Duodenal mucosa (tissue), 2 donors: Measurements from ENCODE around the gene OCIAD2.

Experiments used
- H3K27ac ChIP-seq: one replicate; pipeline ENCODE4 v1.7.0; 2013; ENCODE audit warnings: low read depth, low read length
- H3K27me3 ChIP-seq, 2 donors: one replicate each; pipeline ENCODE4 v1.7.0; 2013; ENCODE audit warnings: low read length in 2 of 2, control low read depth in 1 of 2; ENCODE audit not compliant: insufficient read depth in 2 of 2, control insufficient read depth in 1 of 2
- H3K36me3 ChIP-seq, 2 donors: one replicate each; pipeline ENCODE4 v1.7.0; 2013; ENCODE audit warnings: low read length in 2 of 2, control low read depth in 1 of 2; ENCODE audit not compliant: insufficient read depth in 2 of 2, control insufficient read depth in 1 of 2
- H3K4me1 ChIP-seq, 2 donors: one replicate each; pipeline ENCODE4 v1.7.0; 2013; ENCODE audit warnings: low read length in 2 of 2, control low read depth in 1 of 2; ENCODE audit not compliant: insufficient read depth in 2 of 2, control insufficient read depth in 1 of 2
- H3K4me3 ChIP-seq, 2 donors: one replicate each; pipeline ENCODE4 v1.7.0; 2013; ENCODE audit warnings: low read length in 2 of 2, low read depth in 1 of 2
- H3K9ac ChIP-seq, 2 donors: one replicate each; pipeline ENCODE4 v1.7.0; 2013; ENCODE audit warnings: low read length in 2 of 2, low read depth in 1 of 2
- H3K9me3 ChIP-seq, 2 donors: one replicate each; pipeline ENCODE4 v1.7.0; 2013; ENCODE audit warnings: low read length in 2 of 2, control low read depth in 1 of 2; ENCODE audit not compliant: control insufficient read depth in 1 of 2

Gene OCIAD2

DNA sequence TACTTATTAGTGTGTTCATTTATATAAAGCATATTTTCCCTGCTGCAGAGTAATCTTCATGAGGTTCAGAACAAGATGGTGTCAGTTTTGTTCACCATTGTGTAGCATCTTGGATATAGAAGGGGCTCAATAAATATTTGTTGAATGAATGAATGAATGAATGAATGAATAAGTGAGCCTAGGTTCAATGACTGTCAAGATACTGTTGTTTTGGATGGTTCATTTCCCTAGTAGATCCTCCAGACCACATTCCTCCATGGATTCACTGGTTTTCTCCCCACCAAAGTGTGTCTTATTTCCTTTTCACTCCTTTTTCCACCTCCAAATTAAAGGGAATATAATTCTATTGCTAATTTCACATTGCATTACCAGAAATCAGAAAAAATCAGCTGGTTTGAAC, 2.1 kb upstream of the OCIAD2 start:
- no peak overlapping the region for H3K4me3 ChIP-seq
- H3K36me3 ChIP-seq, result peaks cover 0 to 4% of the 10 kb centered on the region in 2 donors
- H3K27me3 ChIP-seq, result no peaks in the 10 kb centered on the region
- no peak overlapping the region for H3K27ac ChIP-seq
- H3K9me3 ChIP-seq, result no peaks in the 10 kb centered on the region
- H3K9ac ChIP-seq, result no peak overlapping the region
- H3K4me1 ChIP-seq, result peaks cover 17 to 19% of the 10 kb centered on the region in 2 donors

DNA sequence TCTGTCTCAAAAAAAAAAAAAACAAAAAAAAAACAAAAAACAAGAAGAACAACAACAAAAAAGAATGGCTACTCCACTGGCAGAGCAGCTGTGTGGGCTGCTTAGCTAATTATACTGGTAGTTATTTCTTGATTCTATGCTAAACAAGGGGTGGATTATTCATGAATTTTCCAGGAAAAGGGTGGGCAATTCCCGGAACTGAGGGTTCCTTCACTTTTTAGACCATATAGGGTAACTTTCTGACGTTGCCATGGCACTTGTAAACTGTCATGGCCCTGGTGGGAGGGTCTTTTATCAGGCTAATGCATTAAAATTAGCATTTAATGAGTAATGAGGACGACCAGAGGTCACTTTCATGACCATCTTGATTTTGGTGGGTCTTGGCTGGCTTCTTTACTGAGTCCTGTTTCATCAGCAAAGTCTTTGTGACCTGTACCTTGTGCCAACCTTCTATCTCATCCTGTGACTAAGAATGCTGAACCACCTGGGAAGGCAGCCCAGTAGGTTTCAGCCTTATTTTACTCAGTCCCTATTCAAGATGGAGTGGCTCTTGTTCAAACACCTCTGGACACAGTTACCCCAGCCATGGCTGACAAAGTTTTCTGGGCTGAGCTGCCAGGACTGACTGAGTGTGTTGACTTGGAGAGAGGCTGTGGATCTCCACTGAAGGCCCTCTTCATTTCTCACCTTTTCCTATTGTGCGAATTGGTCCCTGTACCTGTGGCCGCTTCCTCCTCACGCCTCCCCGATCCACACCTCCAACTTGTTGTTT, 1.3 kb upstream of the OCIAD2 start:
- Histone ChIP-seq H3K9me3 (no peaks in the 10 kb centered on the region), H3K27me3 (no peaks in the 10 kb centered on the region), H3K27ac (no peak overlapping the region), H3K9ac (no peak overlapping the region), H3K4me1 (peaks cover 17 to 19% of the 10 kb centered on the region in 2 donors), H3K4me3 (no peak overlapping the region), H3K36me3 (peaks cover 0 to 4% of the 10 kb centered on the region in 2 donors)

DNA sequence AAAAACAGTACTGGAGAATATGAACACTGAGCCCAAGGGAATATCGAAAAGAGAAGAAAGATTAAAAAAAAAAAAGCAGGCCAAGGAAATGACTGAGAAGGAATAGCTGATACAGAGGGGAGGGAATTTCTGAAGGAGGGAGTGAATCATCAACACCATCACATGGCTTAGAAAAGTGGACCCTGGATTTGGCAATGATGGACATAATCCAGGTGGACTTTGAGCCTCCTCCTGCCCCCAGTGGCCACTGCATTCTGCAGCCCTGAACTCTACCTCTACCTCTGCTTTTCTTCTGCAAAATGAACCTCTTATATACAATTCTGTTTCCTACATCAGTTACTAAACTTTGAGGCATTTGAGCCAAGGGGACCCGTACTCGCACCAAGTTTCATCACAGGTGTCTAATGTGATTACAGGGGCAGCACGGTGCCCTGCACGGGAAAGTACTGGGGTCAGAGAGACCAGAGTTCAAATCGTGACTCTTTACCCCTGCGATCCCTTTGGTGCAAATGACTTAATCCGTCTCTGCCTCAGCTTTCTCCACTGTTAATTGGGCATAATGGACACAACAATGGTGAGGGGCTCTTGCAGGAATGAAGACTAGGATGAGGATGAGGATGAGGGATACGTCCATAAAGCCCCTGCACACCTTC, 1.1 kb downstream of the OCIAD2 start:
- Histone ChIP-seq H3K27ac (no peak overlapping the region), H3K4me3 (peak overlapping the region; percentile 73 to 87), H3K4me1 (peaks cover 17 to 19% of the 10 kb centered on the region in 2 donors), H3K36me3 (peaks cover 6 to 24% of the 10 kb centered on the region in 2 donors), H3K27me3 (no peaks in the 10 kb centered on the region), H3K9ac (peak overlapping the region; percentile 55 to 73), H3K9me3 (no peaks in the 10 kb centered on the region)

DNA sequence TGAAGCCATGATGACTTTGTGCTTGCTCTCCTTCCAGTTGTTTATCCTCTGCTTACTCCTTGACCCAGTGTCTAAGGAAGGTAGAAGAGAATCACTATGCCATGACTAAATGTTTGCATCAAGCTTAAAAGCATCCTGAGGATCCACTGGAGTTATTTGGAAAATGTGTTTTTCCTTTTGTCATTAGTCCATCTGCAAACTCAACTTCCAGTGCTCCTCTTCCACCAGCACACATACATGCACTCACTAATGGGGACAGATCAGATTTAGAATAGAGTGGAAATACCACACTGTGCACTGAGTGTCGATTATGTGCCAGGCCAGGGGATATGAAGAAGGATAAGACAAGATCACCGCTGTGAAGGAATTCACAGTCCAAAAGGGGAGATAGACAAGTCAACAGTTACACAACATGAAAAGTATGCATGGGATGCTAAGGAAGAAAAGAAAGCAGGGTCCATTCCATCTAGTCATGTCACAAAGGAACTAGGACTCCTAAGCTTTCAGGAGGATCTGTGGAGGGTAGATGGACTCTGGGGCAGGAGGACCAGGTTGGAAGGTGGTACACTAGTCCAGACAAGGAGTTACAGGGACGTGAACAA, 1.9 kb downstream of the OCIAD2 start:
- Histone ChIP-seq H3K36me3 (peaks cover 6 to 32% of the 10 kb centered on the region in 2 donors), H3K9me3 (no peaks in the 10 kb centered on the region), H3K9ac (no peak overlapping the region), H3K4me1 (peaks cover 17 to 19% of the 10 kb centered on the region in 2 donors), H3K27me3 (no peaks in the 10 kb centered on the region), H3K4me3 (peak overlapping the region in 1 of 2 donors; percentile 31), H3K27ac (no peak overlapping the region)

DNA sequence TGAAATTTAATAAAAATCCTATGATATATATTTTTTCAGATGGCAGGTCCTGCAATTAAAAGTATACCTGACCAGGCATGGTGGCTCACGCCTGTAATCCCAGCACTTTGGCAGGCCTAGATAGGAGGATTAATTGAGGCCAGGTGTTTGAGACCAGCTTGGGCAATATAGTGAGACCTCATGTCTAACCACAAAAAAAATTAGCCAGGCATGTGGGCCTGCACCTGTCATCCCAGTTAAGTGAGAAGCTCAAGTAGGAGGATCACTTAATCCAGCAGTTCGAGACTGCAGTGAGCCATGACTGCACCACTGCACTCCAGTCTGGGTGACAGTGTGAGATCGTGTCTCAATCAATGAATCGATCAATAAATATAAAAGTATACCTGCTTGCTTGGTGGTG, 2.5 kb downstream of the OCIAD2 start:
- Histone ChIP-seq H3K4me1 (peaks cover 17 to 19% of the 10 kb centered on the region in 2 donors), H3K27ac (no peak overlapping the region), H3K9ac (no peak overlapping the region), H3K9me3 (no peaks in the 10 kb centered on the region), H3K27me3 (no peaks in the 10 kb centered on the region), H3K36me3 (peaks cover 6 to 38% of the 10 kb centered on the region in 2 donors), H3K4me3 (no peak overlapping the region)

DNA sequence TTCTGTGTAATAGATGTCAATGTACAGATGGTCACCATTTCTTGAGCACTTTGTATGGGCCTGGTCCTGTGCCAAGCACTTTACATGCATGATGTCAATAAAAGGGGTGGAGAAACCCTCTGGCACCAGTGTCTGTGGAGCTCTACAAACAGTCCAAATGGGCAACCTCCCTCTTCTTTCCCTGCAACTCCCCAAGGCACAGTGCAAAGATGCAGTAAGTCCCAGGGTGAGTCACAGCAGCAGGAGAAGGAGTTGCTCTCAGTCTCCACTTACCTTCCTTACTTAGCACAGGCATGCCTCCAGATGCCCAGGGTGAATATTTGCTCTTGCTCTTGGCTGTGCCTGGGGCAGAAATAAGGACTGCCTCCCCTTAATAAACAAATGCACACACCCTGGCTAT, 4.3 kb downstream of the OCIAD2 start:
- H3K9ac ChIP-seq, result no peak overlapping the region
- H3K4me3 ChIP-seq, result no peak overlapping the region
- H3K4me1 ChIP-seq, result peaks cover 17 to 19% of the 10 kb centered on the region in 2 donors
- peaks cover 6 to 46% of the 10 kb centered on the region in 2 donors for H3K36me3 ChIP-seq
- H3K27ac ChIP-seq, result no peak overlapping the region
- no peaks in the 10 kb centered on the region for H3K9me3 ChIP-seq
- H3K27me3 ChIP-seq, result no peaks in the 10 kb centered on the region

DNA sequence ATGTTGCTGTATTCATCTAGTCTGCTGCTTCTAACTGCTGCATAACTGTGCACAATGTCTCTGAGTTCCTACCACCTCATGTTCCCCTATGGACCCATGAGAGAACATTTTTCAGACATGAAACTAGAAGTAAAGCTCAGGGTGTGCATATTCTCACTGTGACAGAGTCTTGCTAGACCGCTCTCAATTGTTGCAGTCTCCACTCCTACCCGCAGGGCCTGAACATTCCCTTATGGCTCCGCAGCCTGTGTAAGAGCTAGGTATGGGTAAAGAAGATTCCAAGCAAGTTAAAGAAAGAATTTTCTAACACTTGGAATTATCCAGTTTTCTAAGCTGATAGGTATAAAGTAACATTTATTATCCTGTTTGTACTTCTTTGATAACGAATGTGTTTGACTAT, 5.4 kb downstream of the OCIAD2 start:
- no peaks in the 10 kb centered on the region for H3K27me3 ChIP-seq
- no peak overlapping the region for H3K9ac ChIP-seq
- H3K9me3 ChIP-seq, result no peaks in the 10 kb centered on the region
- peaks cover 10 to 55% of the 10 kb centered on the region in 2 donors for H3K36me3 ChIP-seq
- H3K4me3 ChIP-seq, result no peak overlapping the region
- H3K27ac ChIP-seq, result no peak overlapping the region
- H3K4me1 ChIP-seq, result peaks cover 12 to 13% of the 10 kb centered on the region in 2 donors

DNA sequence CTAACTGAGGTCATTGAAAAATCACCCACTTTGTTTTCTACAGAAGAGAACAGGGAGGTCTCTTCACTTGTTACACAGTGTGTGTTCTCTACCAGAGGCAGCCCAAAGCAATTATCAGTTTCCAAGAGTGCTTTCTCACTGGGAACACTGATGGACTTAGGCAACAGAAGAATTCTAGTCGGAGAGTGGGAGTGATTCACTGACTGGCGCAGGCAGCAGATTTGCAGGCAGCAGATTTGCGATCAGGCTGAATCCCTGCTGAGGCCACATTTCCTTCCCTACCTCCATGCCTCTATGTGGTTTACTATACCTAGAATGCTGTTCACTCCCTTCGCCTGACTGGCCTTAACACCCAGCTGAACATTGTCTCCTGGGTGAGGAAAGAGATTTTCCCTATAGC, 6.6 kb downstream of the OCIAD2 start:
- Histone ChIP-seq H3K27ac (no peak overlapping the region), H3K27me3 (no peaks in the 10 kb centered on the region), H3K4me1 (peaks cover 2% of the 10 kb centered on the region in 2 donors), H3K36me3 (peaks cover 10 to 67% of the 10 kb centered on the region in 2 donors), H3K4me3 (no peak overlapping the region), H3K9me3 (no peaks in the 10 kb centered on the region), H3K9ac (no peak overlapping the region)

DNA sequence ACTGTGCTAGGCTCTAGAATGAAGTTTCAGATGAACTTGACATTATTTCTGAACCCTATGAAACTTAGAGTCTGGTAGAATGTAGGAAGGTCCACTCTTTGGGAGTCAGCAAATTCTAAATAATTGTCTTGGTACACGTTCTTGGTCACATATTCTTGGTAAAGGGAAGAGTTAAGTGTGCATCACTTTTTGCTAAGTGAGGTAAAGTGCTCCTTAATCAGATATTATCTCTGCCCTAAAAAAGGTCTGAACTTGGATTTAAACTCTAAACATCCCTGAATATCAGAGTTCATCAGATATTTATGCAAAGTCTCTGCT, 7.2 kb downstream of the OCIAD2 start:
- no peak overlapping the region for H3K9ac ChIP-seq
- H3K27me3 ChIP-seq, result no peaks in the 10 kb centered on the region
- no peaks in the 10 kb centered on the region for H3K9me3 ChIP-seq
- peaks cover 10 to 69% of the 10 kb centered on the region in 2 donors for H3K36me3 ChIP-seq
- no peaks in the 10 kb centered on the region for H3K4me1 ChIP-seq
- H3K27ac ChIP-seq, result no peak overlapping the region
- no peak overlapping the region for H3K4me3 ChIP-seq

DNA sequence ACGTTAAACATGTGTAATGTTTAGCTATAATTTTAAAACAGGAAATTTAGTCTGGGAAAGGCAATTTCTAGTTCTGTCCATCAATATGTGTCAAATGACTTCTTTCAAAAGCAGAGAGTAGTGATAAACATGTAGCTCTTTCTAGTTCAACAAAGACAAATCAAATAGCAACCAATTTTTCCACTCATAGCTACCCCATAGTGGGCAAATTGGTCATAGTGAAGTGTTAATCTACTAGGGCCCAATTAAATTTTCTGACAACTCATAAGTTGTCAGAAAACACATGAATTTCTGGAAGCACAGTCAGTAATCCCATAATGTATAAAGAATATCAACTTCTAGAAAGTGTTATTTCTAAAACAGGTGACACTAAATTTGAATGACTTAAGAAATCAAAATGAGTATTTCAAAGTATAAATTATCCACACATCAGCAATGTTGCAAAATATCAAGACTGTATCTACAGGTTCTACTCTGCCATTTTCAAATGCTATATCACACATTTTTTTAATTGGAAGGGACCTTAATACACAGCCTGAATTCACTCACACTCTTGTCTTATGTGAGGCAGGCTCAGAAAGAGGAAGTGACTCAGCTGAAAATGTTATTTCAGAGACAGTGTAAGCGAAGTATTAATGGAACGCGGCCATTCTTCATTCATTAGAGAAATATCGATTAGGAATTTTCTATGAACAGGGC, 7.7 kb downstream of the OCIAD2 start:
- H3K27ac ChIP-seq, result no peak overlapping the region
- no peak overlapping the region for H3K9ac ChIP-seq
- H3K36me3 ChIP-seq, result peaks cover 10 to 65% of the 10 kb centered on the region in 2 donors
- no peaks in the 10 kb centered on the region for H3K27me3 ChIP-seq
- H3K4me3 ChIP-seq, result no peak overlapping the region
- no peaks in the 10 kb centered on the region for H3K9me3 ChIP-seq
- H3K4me1 ChIP-seq, result no peaks in the 10 kb centered on the region
